Jurkat, Clone E6-1 (cell line): Measurements from ENCODE around the gene MEIS2.
A peak's percentile ranks its signal among the peaks of the same experiment; 100 is the strongest.

ENCODE experiments used
- DNase-seq: peaks from one replicate; pipeline ENCODE4 v3.0.0-alpha.2; 2011; ENCODE audit warnings: low read depth, low spot score
- H3K4me3 ChIP-seq: 2 replicates; pipeline ENCODE4 v1.5.1; 2011; ENCODE audit warnings: mild to moderate bottlenecking, low read length, control low read depth, moderate library complexity

The MEIS2 gene

DNA sequence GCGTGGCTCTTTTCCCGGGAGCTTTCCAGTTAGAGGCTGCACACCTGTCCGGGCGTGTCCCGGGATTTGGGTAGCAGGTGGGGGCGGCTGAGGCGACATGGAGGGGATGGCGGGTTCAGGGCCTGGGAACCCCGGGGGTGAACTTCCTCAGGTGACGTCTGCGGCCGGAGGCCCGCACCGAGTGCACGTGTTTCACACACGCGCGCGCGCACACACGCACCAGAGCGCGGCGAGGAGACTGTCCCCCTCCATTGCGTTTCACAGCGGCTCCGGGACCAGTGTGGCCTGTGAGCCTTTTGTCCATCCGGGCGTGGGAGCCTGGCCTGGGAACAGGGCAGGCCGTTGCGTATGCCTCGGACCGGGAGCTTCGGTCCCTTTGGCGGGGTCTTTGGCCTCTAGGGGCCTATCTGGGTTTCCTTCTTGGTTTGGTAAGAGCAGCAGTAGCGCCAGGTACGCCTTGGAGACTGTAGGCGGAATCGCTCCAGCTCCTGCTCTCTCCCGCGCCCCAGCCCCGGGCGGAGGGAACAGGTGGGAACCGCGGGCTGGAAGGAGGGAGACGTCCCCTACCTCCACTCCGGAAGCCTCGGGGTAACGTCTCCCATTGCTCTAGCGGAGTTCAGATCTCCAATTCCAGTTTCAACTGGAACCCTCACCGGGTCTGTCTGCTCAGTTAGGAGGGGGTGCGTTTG, 220.0 kb downstream of the MEIS2 start:
- no peak overlapping the region for H3K4me3 ChIP-seq
- no peak for DNase-seq

DNA sequence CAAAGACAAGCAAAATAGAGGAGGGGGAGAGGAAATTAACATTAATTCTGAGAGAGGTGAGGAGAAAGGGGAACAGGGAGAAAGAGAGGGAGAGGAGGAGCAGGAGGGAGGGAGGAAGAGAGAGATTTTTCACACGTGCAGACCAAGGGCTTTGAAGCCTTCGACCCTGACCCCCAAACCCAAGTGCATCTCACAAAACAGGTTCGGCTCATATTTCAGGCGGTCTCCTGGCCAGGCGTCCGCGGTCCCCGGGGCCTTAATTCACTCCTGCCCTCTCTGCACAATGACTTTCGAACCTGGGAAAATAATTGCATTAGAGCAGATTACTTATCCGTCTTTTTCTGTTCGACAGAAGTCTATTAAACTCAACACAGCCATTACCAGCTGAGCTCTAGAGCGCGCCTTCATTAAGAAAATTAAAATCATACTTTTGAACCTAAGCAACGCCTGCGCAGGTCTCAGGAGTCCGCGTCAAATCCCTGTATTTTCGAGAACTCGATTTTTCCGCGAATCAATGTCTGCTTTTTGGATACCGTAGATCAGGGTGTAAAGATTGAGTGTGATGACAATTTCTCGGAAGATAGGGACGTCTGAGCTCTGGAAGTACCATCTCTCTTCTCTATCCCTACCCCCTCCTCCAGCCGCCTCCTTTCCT, 220.7 kb downstream of the MEIS2 start:
- no peak overlapping the region for H3K4me3 ChIP-seq
- no peak for DNase-seq

DNA sequence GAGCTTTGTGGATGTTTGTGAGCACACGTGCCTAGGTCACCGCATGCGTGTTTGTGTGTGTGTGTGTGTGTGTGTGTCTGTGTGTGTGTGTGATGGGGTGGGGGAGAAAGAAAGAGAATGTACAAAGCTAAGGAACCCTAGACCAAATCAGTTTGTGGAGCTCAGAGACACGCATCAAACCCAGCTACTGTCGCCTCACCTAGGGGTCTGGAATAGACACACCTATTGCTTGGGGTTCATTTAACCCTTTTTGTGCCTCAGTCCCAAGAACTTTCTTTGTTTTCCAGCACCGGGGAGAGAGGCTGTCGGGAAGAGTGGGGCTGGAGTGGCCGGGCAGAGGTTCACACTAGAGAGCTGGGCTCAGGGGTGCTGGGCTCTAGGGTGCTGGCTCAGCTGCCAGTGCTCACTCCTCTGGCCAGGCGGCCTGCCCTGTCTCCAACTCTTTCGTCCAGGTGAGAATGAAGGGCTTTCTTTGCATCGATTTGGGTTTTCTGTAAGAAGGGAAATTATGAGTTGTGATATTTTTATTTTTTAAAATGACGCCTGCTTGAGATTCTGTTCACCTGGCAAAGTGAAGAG, 221.6 kb downstream of the MEIS2 start:
- no peak for DNase-seq
- no peak overlapping the region for H3K4me3 ChIP-seq

DNA sequence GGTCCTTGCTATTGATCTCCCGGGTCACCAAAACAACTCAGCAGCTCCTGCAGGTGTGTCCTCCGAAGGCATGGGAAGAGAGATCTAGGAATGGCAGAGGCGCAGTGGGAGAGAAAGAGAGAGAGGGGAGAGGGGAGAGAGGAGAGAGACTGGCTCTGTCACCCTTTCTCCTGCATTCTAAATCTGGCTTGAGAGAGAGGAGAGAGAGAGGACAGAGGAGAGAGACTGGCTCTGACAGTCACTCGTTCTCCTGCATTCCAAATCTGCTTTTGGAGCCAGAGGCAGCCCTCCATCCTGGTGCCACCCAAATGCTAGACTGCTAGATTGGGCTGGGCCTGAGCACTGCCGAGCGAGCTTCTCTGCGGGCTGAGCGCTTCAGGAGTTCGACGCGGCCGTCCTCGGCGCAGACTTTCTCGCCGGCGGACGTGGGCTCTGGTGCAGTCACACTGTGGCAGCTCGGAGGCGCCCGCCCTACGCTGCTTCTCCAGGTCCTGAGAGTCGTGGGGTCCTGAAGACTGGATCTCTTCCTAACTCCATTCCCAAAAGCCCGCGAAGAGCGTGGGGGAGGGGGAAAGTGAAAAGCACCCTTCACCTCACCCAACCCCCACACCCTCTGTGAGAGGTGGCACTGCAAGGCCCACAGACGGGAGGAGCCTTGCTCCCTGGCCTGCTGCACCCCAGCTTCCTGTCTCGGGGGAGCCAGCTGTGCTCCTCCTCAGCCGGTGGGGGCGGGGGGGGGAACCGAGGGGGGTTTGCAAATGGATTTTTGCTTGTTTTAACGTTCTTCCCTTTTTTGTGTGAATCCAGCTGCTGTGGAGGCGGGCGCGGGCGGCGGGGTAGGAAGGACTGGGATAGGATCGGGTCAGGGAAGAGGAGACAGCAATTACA, 222.3 kb downstream of the MEIS2 start:
- peak; percentile 8 for DNase-seq
- peak overlapping the region; percentile 18 for H3K4me3 ChIP-seq

DNA sequence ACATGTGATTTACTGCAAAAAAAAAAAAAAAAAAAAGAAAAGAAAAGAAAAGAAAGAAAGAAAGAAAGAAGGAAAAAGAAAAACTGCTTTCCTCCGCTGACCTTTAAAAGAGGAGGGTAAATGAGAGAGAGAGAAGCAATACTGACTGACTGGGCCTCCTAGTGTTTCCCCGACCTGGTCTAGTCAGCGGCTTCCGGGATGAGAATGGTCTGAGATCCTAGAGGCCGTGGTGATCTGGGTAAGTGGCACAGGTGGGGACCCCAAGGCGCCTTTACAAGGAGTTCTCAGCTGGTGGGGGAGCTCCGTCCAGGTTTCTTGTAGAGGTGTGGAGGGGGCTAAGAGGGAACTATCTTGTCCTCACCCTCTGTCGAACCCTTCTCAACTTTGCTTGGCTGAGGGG, 223.1 kb downstream of the MEIS2 start:
- no peak for DNase-seq
- no peak overlapping the region for H3K4me3 ChIP-seq

DNA sequence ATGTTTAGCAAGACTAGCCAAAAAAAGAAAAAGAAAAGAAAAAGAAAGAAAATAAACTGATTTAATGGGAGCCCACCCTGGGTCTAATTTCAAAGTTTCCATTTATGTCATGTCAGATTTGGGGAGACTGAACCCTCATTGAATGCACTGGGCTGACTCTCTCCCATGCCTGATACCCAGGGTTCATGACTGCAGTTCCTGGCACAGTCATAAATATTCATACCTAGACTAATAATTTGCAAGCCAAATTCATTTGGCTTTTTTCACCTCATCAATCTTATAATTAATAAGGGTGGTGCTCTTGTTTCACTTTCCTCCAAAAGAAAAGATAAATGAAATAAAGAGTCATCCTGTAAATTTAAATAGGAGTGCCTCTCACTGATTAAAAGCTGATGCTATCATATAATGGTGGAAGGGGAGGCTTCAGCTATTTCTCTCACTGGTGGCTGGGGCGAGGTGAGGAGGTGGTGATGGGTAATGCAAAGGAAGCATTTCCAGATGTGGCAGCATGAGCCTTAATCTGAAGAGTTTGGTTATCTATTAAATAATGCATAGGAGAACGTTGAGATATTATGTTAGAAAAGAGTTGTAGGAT, 224.5 kb downstream of the MEIS2 start:
- H3K4me3 ChIP-seq, result no peak overlapping the region
- DNase-seq, result no peak

DNA sequence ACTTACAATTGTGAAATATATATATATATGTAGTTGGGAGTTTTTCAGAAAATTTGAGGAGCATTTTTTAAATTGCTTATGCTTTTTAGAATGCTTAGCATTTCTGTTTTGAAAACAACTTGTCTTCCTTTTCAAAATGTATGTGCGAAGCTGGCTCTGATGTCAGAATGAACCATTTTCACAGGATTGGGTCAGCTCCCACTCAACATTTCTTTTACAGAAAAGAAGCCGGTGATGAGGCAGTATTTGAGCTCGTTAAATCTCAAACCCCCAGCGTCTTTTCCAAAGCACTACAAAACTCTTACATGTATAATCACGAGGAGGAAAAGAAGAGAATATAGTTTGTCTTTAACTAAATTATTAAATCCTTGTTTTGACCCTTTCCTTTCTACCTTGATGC, 225.4 kb downstream of the MEIS2 start:
- no peak overlapping the region for H3K4me3 ChIP-seq
- DNase-seq, result no peak

DNA sequence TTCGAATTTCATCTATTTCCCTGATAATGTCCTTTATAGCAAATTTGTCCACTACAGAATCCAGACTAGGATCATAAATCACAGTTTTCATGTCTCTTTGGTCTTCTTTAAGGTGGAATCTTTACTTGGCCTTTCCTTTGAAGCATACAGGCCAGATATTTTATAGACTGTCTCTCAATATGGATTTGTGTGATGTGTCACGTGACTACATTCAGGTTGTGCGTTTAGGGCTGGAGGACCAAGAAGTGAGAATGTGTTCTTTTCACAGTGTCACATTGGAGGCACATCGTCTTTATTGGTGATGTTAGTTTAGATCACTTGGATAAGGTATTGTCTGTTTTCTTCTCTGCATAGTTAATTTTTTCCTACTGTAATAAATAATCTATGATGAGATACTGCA, 232.9 kb downstream of the MEIS2 start:
- no peak for DNase-seq

DNA sequence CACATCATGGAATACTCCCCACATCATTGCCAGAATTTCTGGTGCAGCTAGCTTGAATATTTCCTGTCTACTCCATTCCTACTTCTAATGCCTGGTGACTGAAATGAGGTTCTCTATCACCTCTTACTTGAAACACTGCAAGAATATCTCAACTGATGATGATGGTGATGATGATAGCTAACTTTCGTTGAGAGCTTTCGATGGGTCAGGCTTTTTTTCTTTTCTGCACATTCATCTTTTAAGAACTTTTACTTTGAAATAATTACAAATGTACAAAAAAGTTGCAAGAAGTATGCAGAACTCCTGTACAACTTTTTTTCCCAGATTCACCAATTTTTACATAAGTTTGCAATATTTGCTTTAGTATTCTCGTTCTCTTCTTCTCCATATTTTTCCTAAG, 233.5 kb downstream of the MEIS2 start:
- no peak for DNase-seq
- H3K4me3 ChIP-seq, result no peak overlapping the region

More for the DNA sequence above, 232.9 kb downstream of the MEIS2 start:
- H3K4me3 ChIP-seq, result no peak overlapping the region

DNA sequence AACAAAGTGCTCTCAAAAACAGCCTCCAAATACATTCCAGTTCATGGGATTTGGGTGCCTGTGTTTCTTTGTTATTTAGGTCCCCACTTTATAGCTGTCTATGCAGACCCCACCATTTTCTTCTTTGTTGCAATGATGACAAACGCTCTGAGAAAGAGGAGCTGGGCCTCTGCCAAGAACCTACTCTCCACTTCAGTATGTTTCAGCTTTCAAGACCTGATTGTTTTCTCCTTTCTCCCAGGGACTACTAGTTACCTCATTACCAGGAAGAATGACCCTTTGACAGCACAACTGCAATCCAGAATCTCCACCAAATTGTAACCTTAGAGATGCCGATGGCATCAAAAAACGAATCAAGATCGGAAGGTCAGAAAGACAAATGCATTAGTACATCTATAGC, 236.8 kb downstream of the MEIS2 start:
- DNase-seq, result no peak
- H3K4me3 ChIP-seq, result no peak overlapping the region

DNA sequence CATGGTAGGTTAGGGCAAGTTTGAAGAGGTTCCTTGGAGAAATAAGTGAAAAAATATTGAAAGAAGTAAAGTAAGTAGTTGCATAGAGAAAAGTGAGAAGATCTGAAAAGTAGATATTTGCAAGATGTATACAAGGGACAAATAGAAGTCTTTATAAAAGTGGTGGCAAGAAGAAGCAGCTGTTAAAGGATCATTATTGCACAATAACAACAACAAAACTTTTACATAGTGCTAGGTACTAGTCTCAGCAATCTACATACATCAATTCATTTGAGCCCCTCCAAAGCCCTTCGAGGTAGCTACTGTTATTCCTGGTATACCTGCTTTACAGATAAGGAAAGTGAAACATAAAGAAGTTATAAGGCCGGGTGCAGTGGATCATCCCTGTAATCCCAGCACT, 239.6 kb downstream of the MEIS2 start:
- DNase-seq, result no peak
- H3K4me3 ChIP-seq, result no peak overlapping the region

DNA sequence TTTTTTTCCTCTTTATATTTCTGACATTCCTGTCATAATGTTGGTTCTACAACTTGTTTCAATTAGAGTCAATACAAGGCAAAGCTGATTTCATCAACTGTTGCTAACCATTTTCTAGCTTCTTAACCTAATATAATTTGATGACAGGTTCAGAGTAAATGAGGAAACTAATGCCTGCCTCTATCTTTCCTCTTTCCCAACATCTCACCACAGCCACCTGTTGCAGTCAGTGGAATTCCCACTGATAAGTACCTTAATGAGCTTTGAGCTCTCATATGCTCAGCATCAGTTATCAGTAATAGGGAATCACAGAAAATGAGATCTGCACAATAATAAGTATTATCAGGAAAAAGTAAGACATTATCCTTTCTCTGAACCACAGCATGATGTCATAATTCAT, 241.9 kb downstream of the MEIS2 start:
- DNase-seq, result no peak
- H3K4me3 ChIP-seq, result no peak overlapping the region

DNA sequence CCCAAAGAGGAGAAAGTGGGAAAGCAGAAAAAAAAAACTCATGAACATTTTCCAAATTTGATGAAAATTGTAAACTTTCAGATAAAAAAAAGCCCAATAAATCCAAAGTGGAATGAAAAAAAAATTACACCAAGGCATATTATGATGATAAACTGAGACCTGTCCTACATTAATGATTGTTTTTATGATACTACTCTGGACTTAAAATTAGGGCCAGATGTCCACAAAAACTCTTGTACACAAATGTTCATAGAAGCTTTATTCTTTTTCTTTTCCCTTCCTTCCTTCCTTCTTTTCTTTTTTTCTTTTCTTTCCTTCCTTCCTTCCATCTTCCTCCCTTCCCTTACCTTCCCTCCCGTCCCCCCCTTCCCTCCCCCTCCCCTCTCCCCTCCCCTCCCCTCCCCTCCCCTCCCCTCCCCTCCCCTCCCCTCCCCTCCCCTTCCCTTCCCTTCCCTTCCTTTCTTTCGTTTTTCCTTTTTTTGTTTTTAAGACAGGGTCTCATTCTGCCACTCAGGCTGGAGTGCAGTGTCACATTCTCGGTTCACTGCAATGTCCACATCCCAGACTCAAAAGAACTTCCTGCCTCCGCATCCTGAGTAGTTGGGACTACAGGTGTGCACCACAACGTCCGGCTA, 243.9 kb downstream of the MEIS2 start:
- DNase-seq, result no peak
- no peak overlapping the region for H3K4me3 ChIP-seq

DNA sequence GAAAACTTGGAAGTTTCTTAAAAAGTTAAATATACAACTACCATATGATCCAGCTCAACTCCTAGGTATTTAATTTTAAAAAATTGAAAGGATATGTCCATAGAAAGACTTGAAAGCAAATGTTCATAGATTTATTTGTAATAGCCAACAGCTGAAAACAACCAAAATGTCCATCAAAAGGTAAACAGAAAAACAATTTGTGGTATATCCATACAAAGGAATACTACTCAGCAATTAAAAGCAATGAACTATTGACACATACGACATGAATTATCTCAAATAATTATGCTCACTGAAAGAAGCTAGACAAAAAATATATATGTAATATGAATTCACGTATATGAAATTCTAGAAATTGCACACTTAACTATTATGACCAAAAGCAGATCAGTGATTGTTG, 249.5 kb downstream of the MEIS2 start:
- H3K4me3 ChIP-seq, result no peak overlapping the region
- no peak for DNase-seq

DNA sequence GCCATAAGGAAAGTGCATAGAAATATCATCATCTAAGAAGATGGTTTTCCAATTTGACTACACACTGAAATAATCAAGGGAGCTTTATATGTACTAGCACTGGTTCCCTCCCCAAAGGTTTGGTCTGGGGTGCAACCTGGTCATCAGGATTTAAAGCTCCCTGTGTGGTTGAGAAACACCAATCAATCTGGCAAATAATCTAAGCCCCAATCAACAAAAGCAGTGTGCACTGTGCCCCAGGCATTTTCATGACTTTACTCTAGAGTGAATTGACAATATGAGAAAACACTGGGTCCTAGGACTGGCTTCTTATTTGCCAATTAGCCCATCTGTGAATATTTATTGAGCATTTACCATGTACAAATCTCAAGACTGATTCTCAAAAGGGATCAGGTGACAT, 255.1 kb downstream of the MEIS2 start:
- H3K4me3 ChIP-seq, result no peak overlapping the region
- no peak for DNase-seq

DNA sequence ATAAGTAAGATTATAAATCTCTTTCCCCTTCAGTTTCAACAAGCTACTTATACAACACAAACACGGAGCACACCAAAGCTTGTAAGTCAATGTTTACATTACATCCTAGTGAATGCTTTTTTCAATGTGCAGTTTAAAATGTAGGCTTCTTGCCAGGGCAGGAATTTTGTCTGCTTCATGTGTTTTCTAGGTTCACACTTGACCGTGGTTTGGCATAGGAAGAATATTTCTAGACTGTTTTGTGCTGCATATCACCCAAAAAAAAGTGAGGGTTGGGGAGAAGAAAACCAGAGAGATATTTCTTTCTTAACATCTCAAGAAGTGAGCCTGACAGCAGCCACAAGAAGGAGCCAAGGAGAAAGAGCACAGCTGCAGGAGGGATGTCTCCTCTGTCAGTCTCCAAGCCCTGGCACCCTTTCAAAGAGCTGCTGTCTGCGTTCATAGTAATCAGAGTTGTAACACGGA, 255.8 kb downstream of the MEIS2 start:
- no peak for DNase-seq
- H3K4me3 ChIP-seq, result no peak overlapping the region

DNA sequence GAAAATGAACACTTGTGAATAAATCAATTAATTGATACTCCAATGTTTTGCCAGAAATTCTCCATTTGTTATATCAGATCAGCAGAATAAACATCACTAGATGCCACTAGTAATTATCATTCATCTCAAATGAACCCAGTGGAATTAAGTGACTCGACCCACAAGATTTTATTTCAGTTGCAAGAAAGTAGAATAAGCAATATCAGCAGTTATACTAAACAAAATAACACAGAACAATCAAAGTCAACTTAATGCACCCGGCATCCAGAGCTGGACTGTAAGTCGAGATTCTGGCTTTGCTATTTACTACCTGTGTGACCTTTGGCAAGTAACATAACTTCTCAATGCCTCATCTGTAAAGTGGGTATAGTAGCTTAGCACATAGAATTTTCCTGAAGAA, 256.5 kb downstream of the MEIS2 start:
- DNase-seq, result no peak
- no peak overlapping the region for H3K4me3 ChIP-seq

DNA sequence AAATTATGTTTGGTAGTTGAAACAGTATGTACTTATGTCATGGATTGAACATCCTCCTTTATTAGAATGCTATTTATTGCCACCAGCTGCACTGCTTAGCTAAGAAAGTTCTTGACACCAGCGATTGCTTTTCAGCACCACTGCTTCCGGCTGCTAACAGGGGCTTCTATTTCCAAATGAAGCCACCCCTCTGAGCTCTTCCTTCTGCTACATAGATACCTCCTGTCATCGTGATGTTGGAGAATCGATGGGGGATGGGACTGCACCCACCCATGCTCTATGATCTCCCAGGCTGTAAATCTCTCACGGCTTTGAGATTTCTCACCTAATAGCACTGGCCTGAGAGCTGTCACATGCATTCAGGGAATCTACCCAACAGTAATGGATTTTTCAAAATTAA, 259.2 kb downstream of the MEIS2 start:
- no peak overlapping the region for H3K4me3 ChIP-seq
- DNase-seq, result no peak
